Mammary epithelial cell (primary cell): ENCODE data around the gene C5orf58.

Experiments
- EZH2 ChIP-seq: IDR thresholded peaks from 2 replicates; pipeline ENCODE4 v1.6.1; 2012; ENCODE audit warnings: low read length, inconsistent platforms, borderline replicate concordance
- TF ChIP-seq, protein P1 (sequence below), 2 donors: IDR thresholded peaks in 1 of 2; conservative IDR thresholded peaks in 1 of 2; 2 replicates each; pipeline ENCODE4 v1.5.1; 2011 to 2012; ENCODE audit warnings: inconsistent platforms in 2 of 2, low read length in 2 of 2, mild to moderate bottlenecking in 2 of 2, control low read depth in 1 of 2, low read depth in 1 of 2; ENCODE audit not compliant: insufficient read depth in 1 of 2; ENCODE audit errors: extremely low read depth in 1 of 2

- TF ChIP-seq, protein P1, sequence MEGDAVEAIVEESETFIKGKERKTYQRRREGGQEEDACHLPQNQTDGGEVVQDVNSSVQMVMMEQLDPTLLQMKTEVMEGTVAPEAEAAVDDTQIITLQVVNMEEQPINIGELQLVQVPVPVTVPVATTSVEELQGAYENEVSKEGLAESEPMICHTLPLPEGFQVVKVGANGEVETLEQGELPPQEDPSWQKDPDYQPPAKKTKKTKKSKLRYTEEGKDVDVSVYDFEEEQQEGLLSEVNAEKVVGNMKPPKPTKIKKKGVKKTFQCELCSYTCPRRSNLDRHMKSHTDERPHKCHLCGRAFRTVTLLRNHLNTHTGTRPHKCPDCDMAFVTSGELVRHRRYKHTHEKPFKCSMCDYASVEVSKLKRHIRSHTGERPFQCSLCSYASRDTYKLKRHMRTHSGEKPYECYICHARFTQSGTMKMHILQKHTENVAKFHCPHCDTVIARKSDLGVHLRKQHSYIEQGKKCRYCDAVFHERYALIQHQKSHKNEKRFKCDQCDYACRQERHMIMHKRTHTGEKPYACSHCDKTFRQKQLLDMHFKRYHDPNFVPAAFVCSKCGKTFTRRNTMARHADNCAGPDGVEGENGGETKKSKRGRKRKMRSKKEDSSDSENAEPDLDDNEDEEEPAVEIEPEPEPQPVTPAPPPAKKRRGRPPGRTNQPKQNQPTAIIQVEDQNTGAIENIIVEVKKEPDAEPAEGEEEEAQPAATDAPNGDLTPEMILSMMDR (conservative IDR thresholded peaks at IDR 0.05 in 1 of 2, IDR thresholded peaks at IDR 0.05 in 1 of 2; ENCODE audit: extremely low read depth in 1 of 2, insufficient read depth in 1 of 2, low read depth in 1 of 2, low read length in 2 of 2), result no peak
- TF ChIP-seq EZH2, result no peak
Measured at GRCh38 chr5:170235876-170236864, 3.4 kb downstream of the C5orf58 start.
